Measurements from ENCODE around the gene SEMA5B. TPM values are rescaled to one million over a fixed set of nuclear protein-coding genes. Genes with fewer than 3 reads are reported as not detected.

The SEMA5B gene
- total and polyA plus RNA-seq, 2 experiments from 2014 or later, result 8.0 to 26.8 TPM

GRCh38 chr3:123047062-123047319, 19.4 kb upstream of the SEMA5B start:
- no peak for TF ChIP-seq NANOG (IDR thresholded peaks at IDR 0.05; ENCODE audit: borderline replicate concordance)
- TF ChIP-seq REST (IDR thresholded peaks at IDR 0.05; ENCODE audit: unreplicated experiment), result no peak
- TF ChIP-seq, protein P1, sequence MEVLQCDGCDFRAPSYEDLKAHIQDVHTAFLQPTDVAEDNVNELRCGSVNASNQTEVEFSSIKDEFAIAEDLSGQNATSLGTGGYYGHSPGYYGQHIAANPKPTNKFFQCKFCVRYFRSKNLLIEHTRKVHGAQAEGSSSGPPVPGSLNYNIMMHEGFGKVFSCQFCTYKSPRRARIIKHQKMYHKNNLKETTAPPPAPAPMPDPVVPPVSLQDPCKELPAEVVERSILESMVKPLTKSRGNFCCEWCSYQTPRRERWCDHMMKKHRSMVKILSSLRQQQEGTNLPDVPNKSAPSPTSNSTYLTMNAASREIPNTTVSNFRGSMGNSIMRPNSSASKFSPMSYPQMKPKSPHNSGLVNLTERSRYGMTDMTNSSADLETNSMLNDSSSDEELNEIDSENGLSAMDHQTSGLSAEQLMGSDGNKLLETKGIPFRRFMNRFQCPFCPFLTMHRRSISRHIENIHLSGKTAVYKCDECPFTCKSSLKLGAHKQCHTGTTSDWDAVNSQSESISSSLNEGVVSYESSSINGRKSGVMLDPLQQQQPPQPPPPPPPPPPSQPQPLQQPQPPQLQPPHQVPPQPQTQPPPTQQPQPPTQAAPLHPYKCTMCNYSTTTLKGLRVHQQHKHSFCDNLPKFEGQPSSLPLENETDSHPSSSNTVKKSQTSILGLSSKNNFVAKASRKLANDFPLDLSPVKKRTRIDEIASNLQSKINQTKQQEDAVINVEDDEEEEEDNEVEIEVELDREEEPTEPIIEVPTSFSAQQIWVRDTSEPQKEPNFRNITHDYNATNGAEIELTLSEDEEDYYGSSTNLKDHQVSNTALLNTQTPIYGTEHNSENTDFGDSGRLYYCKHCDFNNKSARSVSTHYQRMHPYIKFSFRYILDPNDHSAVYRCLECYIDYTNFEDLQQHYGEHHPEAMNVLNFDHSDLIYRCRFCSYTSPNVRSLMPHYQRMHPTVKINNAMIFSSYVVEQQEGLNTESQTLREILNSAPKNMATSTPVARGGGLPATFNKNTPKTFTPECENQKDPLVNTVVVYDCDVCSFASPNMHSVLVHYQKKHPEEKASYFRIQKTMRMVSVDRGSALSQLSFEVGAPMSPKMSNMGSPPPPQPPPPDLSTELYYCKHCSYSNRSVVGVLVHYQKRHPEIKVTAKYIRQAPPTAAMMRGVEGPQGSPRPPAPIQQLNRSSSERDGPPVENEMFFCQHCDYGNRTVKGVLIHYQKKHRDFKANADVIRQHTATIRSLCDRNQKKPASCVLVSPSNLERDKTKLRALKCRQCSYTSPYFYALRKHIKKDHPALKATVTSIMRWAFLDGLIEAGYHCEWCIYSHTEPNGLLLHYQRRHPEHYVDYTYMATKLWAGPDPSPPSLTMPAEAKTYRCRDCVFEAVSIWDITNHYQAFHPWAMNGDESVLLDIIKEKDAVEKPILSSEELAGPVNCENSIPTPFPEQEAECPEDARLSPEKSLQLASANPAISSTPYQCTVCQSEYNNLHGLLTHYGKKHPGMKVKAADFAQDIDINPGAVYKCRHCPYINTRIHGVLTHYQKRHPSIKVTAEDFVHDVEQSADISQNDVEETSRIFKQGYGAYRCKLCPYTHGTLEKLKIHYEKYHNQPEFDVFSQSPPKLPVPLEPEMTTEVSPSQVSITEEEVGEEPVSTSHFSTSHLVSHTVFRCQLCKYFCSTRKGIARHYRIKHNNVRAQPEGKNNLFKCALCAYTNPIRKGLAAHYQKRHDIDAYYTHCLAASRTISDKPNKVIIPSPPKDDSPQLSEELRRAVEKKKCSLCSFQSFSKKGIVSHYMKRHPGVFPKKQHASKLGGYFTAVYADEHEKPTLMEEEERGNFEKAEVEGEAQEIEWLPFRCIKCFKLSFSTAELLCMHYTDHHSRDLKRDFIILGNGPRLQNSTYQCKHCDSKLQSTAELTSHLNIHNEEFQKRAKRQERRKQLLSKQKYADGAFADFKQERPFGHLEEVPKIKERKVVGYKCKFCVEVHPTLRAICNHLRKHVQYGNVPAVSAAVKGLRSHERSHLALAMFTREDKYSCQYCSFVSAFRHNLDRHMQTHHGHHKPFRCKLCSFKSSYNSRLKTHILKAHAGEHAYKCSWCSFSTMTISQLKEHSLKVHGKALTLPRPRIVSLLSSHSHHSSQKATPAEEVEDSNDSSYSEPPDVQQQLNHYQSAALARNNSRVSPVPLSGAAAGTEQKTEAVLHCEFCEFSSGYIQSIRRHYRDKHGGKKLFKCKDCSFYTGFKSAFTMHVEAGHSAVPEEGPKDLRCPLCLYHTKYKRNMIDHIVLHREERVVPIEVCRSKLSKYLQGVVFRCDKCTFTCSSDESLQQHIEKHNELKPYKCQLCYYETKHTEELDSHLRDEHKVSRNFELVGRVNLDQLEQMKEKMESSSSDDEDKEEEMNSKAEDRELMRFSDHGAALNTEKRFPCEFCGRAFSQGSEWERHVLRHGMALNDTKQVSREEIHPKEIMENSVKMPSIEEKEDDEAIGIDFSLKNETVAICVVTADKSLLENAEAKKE (CRISPR knock-in tag; IDR thresholded peaks at IDR 0.05), result no peak
- no peak for TF ChIP-seq JUNB (IDR thresholded peaks at IDR 0.05; ENCODE audit: unreplicated experiment)
- Mint-ChIP-seq H3K9me3 (no peaks in the 10 kb centered on the region), H3K4me1 (peaks cover 18% of the 10 kb centered on the region), H3K27me3 (ENCODE audit: insufficient read depth, low read depth, poor library complexity) (no peaks in the 10 kb centered on the region), H3K27ac (no peak overlapping the region), H3K4me3 (no peak overlapping the region), H3K36me3 (ENCODE audit: low read depth) (no peaks in the 10 kb centered on the region)
- H4K20me1 ChIP-seq (replicated peaks; ENCODE audit: insufficient read depth), result no peaks in the 10 kb centered on the region; the same call in 1 of the 2 replicates
- H3K4me3 ChIP-seq, result no peak overlapping the region
- H3F3A ChIP-seq (replicated peaks; ENCODE audit: low read depth), result no peaks in the 10 kb centered on the region; the same call in 1 of the 2 replicates
- no peaks in the 10 kb centered on the region for H3K79me2 ChIP-seq (replicated peaks; ENCODE audit: insufficient read depth)
- H2AFZ ChIP-seq, result peak overlapping the region; percentile 69; the same call in 1 of the 2 replicates
- H3K27ac ChIP-seq (ENCODE audit: low read depth), result no peak overlapping the region
- peaks cover 6% of the 10 kb centered on the region for H3K4me1 ChIP-seq (ENCODE audit: insufficient read depth)
- ATAC-seq (no peak), DNase-seq (ENCODE audit: low spot score) (no peak)
- H3K4me2 ChIP-seq, result no peak overlapping the region
- H3K27me3 ChIP-seq (ENCODE audit: insufficient read depth), result no peaks in the 10 kb centered on the region
- H3K36me3 ChIP-seq (ENCODE audit: insufficient read depth), result no peaks in the 10 kb centered on the region
- 0 out of 2 replicates have a peak, but pooled peaks cover 5% of the 10 kb centered on the region for H3K9me2 ChIP-seq (ENCODE audit: insufficient read depth)
